ENCODE data around the gene IMPACT. TPM values are rescaled to one million over a fixed set of nuclear protein-coding genes. Genes with fewer than 3 reads are reported as not detected.

IMPACT gene
- total RNA-seq, 3 donors from 2014 or later (not counting 1 experiment from before 2014, with no cell fraction given) = 8.4 to 19.9 (median 12.2) TPM

DNA sequence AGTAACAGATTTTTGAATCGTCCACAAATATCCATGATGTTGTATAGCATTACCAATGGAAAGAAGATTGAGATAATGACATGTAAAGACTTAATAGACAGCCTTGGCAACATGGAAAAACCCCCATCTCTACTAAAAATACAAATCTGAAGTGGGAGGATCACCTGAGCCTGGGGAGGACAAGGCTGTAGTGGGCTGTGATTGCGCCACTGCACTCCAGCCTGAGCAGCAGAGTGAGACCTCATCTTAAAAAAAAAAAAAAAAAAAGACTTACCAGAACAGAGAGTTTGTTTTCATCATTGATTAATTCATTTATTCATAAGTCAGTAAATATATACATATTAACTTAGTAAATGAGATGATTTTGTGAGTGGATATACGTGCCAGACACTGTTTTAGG lies 21.9 kb upstream of the IMPACT start:
- no peak overlapping the region for H3K27ac Mint-ChIP-seq
- H3K27me3 Mint-ChIP-seq (ENCODE audit: low read depth in 2 of 2) = peaks cover 37 to 53% of the 10 kb centered on the region in 2 donors
- TF ChIP-seq, protein P1, sequence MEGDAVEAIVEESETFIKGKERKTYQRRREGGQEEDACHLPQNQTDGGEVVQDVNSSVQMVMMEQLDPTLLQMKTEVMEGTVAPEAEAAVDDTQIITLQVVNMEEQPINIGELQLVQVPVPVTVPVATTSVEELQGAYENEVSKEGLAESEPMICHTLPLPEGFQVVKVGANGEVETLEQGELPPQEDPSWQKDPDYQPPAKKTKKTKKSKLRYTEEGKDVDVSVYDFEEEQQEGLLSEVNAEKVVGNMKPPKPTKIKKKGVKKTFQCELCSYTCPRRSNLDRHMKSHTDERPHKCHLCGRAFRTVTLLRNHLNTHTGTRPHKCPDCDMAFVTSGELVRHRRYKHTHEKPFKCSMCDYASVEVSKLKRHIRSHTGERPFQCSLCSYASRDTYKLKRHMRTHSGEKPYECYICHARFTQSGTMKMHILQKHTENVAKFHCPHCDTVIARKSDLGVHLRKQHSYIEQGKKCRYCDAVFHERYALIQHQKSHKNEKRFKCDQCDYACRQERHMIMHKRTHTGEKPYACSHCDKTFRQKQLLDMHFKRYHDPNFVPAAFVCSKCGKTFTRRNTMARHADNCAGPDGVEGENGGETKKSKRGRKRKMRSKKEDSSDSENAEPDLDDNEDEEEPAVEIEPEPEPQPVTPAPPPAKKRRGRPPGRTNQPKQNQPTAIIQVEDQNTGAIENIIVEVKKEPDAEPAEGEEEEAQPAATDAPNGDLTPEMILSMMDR (IDR thresholded peaks at IDR 0.05) = no peak
- Histone ChIP-seq H3K4me1 (ENCODE audit: control insufficient read depth, insufficient read depth, low read length) (no peaks in the 10 kb centered on the region), H3K9me3 (ENCODE audit: control insufficient read depth, insufficient read depth, low read length) (no peaks in the 10 kb centered on the region), H3K27ac (ENCODE audit: low read length) (no peak overlapping the region), H3K27me3 (ENCODE audit: control insufficient read depth, insufficient read depth, low read length) (peaks cover 3% of the 10 kb centered on the region), H3K36me3 (ENCODE audit: control insufficient read depth, insufficient read depth, low read length) (no peaks in the 10 kb centered on the region), H3K4me3 (ENCODE audit: low read length) (no peak overlapping the region)
- H3K36me3 Mint-ChIP-seq = no peaks in the 10 kb centered on the region
- intact Hi-C loops (cut with micrococcal nuclease) = no loop called here
- H3K9me3 Mint-ChIP-seq = no peaks in the 10 kb centered on the region
- H3K4me3 Mint-ChIP-seq = no peak overlapping the region
- H3K4me1 Mint-ChIP-seq = no peaks in the 10 kb centered on the region
- WGBS (ENCODE audit: insufficient coverage) = no CpG with 5 or more reads among the region's 3 CpGs
- no peak for ATAC-seq
- no peak for DNase-seq

- Mint-ChIP-seq H3K36me3 (no peaks in the 10 kb centered on the region), H3K27me3 (ENCODE audit: low read depth in 2 of 2) (peaks cover 47 to 62% of the 10 kb centered on the region in 2 donors), H3K4me3 (no peak overlapping the region), H3K27ac (no peak overlapping the region), H3K4me1 (no peaks in the 10 kb centered on the region), H3K9me3 (no peaks in the 10 kb centered on the region)
- Histone ChIP-seq H3K4me1 (ENCODE audit: control insufficient read depth, insufficient read depth, low read length) (no peaks in the 10 kb centered on the region), H3K27ac (ENCODE audit: low read length) (no peak overlapping the region), H3K36me3 (ENCODE audit: control insufficient read depth, insufficient read depth, low read length) (no peaks in the 10 kb centered on the region), H3K4me3 (ENCODE audit: low read length) (no peak overlapping the region), H3K9me3 (ENCODE audit: control insufficient read depth, insufficient read depth, low read length) (no peaks in the 10 kb centered on the region), H3K27me3 (ENCODE audit: control insufficient read depth, insufficient read depth, low read length) (no peaks in the 10 kb centered on the region)
- intact Hi-C loops (cut with micrococcal nuclease) = no loop called here
- DNase-seq (no peak), ATAC-seq (no peak)
- TF ChIP-seq, protein P1 (IDR thresholded peaks at IDR 0.05) = no peak
- 89% methylated on average over 1 of the region's 2 CpGs for WGBS (ENCODE audit: insufficient coverage)
Observed at GRCh38 chr18:24408496-24408895, 18.0 kb upstream of the IMPACT start.

- DNase-seq (no peak), ATAC-seq (no peak)
- H3K27me3 ChIP-seq (ENCODE audit: control insufficient read depth, insufficient read depth, low read length) = peaks cover 4% of the 10 kb centered on the region
- no peaks in the 10 kb centered on the region for H3K4me1 Mint-ChIP-seq
- no peaks in the 10 kb centered on the region for H3K9me3 Mint-ChIP-seq
- H3K4me3 Mint-ChIP-seq = no peak overlapping the region
- H3K36me3 Mint-ChIP-seq = no peaks in the 10 kb centered on the region
- H3K27me3 Mint-ChIP-seq (ENCODE audit: low read depth in 2 of 2) = peaks cover 32 to 35% of the 10 kb centered on the region in 2 donors
- H3K27ac ChIP-seq (ENCODE audit: low read length) = no peak overlapping the region
- H3K36me3 ChIP-seq (ENCODE audit: control insufficient read depth, insufficient read depth, low read length) = no peaks in the 10 kb centered on the region
- no peaks in the 10 kb centered on the region for H3K9me3 ChIP-seq (ENCODE audit: control insufficient read depth, insufficient read depth, low read length)
- intact Hi-C loops (cut with micrococcal nuclease) = no loop called here
- TF ChIP-seq, protein P1 (IDR thresholded peaks at IDR 0.05) = no peak
- H3K4me3 ChIP-seq (ENCODE audit: low read length) = no peak overlapping the region
- no peak overlapping the region for H3K27ac Mint-ChIP-seq
- no peaks in the 10 kb centered on the region for H3K4me1 ChIP-seq (ENCODE audit: control insufficient read depth, insufficient read depth, low read length)
- WGBS (ENCODE audit: insufficient coverage) = 100% methylated on average over 2 of the region's 2 CpGs
Observed at GRCh38 chr18:24413148-24413547, 13.3 kb upstream of the IMPACT start.

DNA sequence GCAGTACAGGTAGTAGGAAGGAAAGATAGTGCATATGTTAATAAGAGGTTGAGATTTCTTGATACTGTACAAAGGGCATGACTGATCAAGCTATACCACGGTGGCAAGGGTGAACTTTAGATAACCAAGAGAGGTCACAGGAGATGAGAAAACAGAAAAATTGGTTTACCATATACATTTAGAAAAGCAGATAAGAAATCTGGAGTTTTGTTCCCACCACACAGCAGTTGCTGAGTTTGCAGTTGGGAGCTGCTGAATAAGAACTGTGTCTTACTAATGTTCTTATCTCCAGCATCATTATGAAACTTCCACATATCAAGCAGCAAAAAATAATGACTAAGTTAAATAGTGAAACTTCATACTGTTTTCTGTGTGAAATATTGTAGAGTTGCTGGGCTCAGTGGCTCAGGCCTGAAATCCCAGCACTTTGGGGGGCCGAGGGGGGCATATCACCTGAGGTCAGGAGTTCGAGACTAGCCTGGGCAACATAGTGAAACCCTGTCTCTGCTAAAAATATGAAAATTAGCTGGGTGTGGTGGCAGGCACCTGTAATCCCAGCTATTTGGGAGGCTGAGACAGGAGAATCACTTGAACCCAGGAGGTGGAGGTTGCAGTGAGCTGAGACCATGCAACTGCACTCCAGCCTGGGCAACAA lies 12.0 kb upstream of the IMPACT start:
- no peaks in the 10 kb centered on the region for H3K4me1 Mint-ChIP-seq
- peak in 1 of 3 donors; percentile 35 for ATAC-seq

More for the DNA sequence above, 12.0 kb upstream of the IMPACT start:
- no peak for DNase-seq
- WGBS (ENCODE audit: insufficient coverage) = 80% methylated on average over 2 of the region's 3 CpGs
- Mint-ChIP-seq H3K4me3 (no peak overlapping the region), H3K36me3 (no peaks in the 10 kb centered on the region), H3K27ac (no peak overlapping the region), H3K27me3 (ENCODE audit: low read depth in 2 of 2) (peaks cover 29 to 31% of the 10 kb centered on the region in 2 donors), H3K9me3 (no peaks in the 10 kb centered on the region)
- Histone ChIP-seq H3K36me3 (ENCODE audit: control insufficient read depth, insufficient read depth, low read length) (no peaks in the 10 kb centered on the region), H3K4me3 (ENCODE audit: low read length) (no peak overlapping the region), H3K4me1 (ENCODE audit: control insufficient read depth, insufficient read depth, low read length) (no peaks in the 10 kb centered on the region), H3K27me3 (ENCODE audit: control insufficient read depth, insufficient read depth, low read length) (peaks cover 4% of the 10 kb centered on the region), H3K9me3 (ENCODE audit: control insufficient read depth, insufficient read depth, low read length) (no peaks in the 10 kb centered on the region), H3K27ac (ENCODE audit: low read length) (no peak overlapping the region)
- intact Hi-C loops (cut with micrococcal nuclease) = no loop called here
- TF ChIP-seq, protein P1 (IDR thresholded peaks at IDR 0.05) = no peak
